Activated B cell treated with CpG ODN at 0.5 μM for 24 hours (primary cell): ENCODE data around the gene CPEB1. TPM values are rescaled to one million over a fixed set of nuclear protein-coding genes. Genes with fewer than 3 reads are reported as not detected.

ENCODE experiments used
- ATAC-seq: fragments of 200-7000 bp; cut with Tn5 transposase; one replicate; pipeline ENCODE4 v1.10.0; 2021; ENCODE audit warnings: low read depth, mild to moderate bottlenecking, moderate library complexity
- CTCF ChIA-PET: fragments of 350-600 bp; sonication (Branson Sonifier 250); formaldehyde crosslinking; loops from one replicate; lab custom pipeline; 2021; ENCODE audit warnings: antibody characterized with exemption; lab: Charles Lee
- POLR2A ChIA-PET: fragments of 350-600 bp; sonication (Branson Sonifier 250); formaldehyde crosslinking; loops from one replicate; lab custom pipeline; 2021; ENCODE audit warnings: antibody characterized with exemption; lab: Charles Lee
- DNase-seq: peaks from one replicate; pipeline ENCODE4 v3.0.0; 2022
- H3K27ac Mint-ChIP-seq: one replicate; pipeline ENCODE4 v1.8.0; 2020; ENCODE audit warnings: mixed read lengths
- H3K27me3 Mint-ChIP-seq: one replicate; pipeline ENCODE4 v1.8.0; 2021; ENCODE audit warnings: mixed read lengths
- H3K36me3 Mint-ChIP-seq: one replicate; pipeline ENCODE4 v1.8.0; 2021; ENCODE audit warnings: low read depth, mixed read lengths
- H3K4me1 Mint-ChIP-seq: one replicate; pipeline ENCODE4 v1.8.0; 2021; ENCODE audit warnings: mixed read lengths
- H3K4me3 Mint-ChIP-seq: one replicate; pipeline ENCODE4 v1.8.0; 2020; ENCODE audit warnings: mild to moderate bottlenecking, mixed read lengths
- H3K9me3 Mint-ChIP-seq: one replicate; pipeline ENCODE4 v1.8.0; 2020; ENCODE audit warnings: mixed read lengths
- CTCF ChIP-seq: fragments of 200-600 bp; IDR thresholded peaks from one replicate; pipeline ENCODE4 v1.8.0; 2022; ENCODE audit warnings: antibody characterized with exemption, mild to moderate bottlenecking
- intact Hi-C: fragments of 100-400 bp; cut with micrococcal nuclease; formaldehyde crosslinking; loops from one replicate; pipeline ENCODE4 v1.15.1; 2024
- total RNA-seq: library from RNA; stranded (reverse); gene quantifications from 2 replicates; pipeline ENCODE4 v1.2.3, GENCODE V29; 2022

CPEB1 gene
- total RNA-seq, 1 donor from 2014 or later = not detected

GRCh38 chr15:82532991-82533481, 114.1 kb downstream of the CPEB1 start:
- TF ChIP-seq CTCF = no peak
- H3K27ac Mint-ChIP-seq = no peak overlapping the region
- H3K9me3 Mint-ChIP-seq = peaks cover 4% of the 10 kb centered on the region
- DNase-seq (no peak), ATAC-seq (no peak)
- POLR2A ChIA-PET = no interaction called here
- H3K27me3 Mint-ChIP-seq = no peaks in the 10 kb centered on the region
- no peak overlapping the region for H3K4me3 Mint-ChIP-seq
- H3K4me1 Mint-ChIP-seq = peaks cover 16% of the 10 kb centered on the region
- CTCF ChIA-PET = no interaction called here
- H3K36me3 Mint-ChIP-seq = peaks cover 49% of the 10 kb centered on the region
- intact Hi-C loops = no loop called here

GRCh38 chr15:82532383-82532990, 114.7 kb downstream of the CPEB1 start:
- Mint-ChIP-seq H3K4me1 (peaks cover 12% of the 10 kb centered on the region), H3K4me3 (no peak overlapping the region), H3K9me3 (peaks cover 4% of the 10 kb centered on the region), H3K27ac (no peak overlapping the region), H3K27me3 (no peaks in the 10 kb centered on the region), H3K36me3 (peaks cover 44% of the 10 kb centered on the region)
- intact Hi-C loops = no loop called here
- ATAC-seq (no peak), DNase-seq (no peak)
- POLR2A ChIA-PET = interaction anchor here (2.3 kb wide), 1 partner anchor 7 kb away, joined by 44 read pairs; the partner anchor contains the start of gene RPS17
- CTCF ChIA-PET = no interaction called here
- TF ChIP-seq CTCF = no peak

- ChIA-PET POLR2A (interaction anchor here (2.3 kb wide), 1 partner anchor 8 kb away, joined by 44 read pairs; the partner anchor contains the start of gene RPS17), CTCF (interaction anchor here (0.8 to 1.6 kb wide), 7 partner anchors 8 to 479 kb away, joined by 3 to 22 read pairs (median 3); partner anchors contain the start of genes C15orf40 and RPS17)
- ATAC-seq = no peak
- Mint-ChIP-seq H3K27me3 (no peaks in the 10 kb centered on the region), H3K36me3 (peaks cover 36% of the 10 kb centered on the region), H3K9me3 (peaks cover 4% of the 10 kb centered on the region), H3K27ac (no peak overlapping the region), H3K4me1 (peaks cover 7% of the 10 kb centered on the region), H3K4me3 (no peak overlapping the region)
- DNase-seq = no peak
- intact Hi-C loops = no loop called here
- TF ChIP-seq CTCF = no peak
These were observed 115.4 kb downstream of the CPEB1 start for GRCh38 chr15:82531496-82532382.

GRCh38 chr15:82530606-82531379, 116.4 kb downstream of the CPEB1 start:
- DNase-seq = peak; percentile 65
- H3K36me3 Mint-ChIP-seq = peaks cover 27% of the 10 kb centered on the region
- H3K9me3 Mint-ChIP-seq = peaks cover 4% of the 10 kb centered on the region
- peak overlapping the region; percentile 16 for H3K27ac Mint-ChIP-seq
- intact Hi-C loops = no loop called here
- no peak for TF ChIP-seq CTCF
- ChIA-PET CTCF (interaction anchor here (0.6 to 1.6 kb wide), 9 partner anchors 9 to 480 kb away, joined by 3 to 22 read pairs (median 3); partner anchors contain the start of genes C15orf40 and RPS17), POLR2A (interaction anchor here (1.3 to 2.3 kb wide), 2 partner anchors 9 to 481 kb away, joined by 5 to 44 read pairs; partner anchors contain the start of genes C15orf40 and RPS17)
- peak; percentile 96 for ATAC-seq
- H3K4me1 Mint-ChIP-seq = peaks cover 7% of the 10 kb centered on the region
- H3K27me3 Mint-ChIP-seq = no peaks in the 10 kb centered on the region
- H3K4me3 Mint-ChIP-seq = peak overlapping the region; percentile 69
